ENCODE results near the gene OR51B5. TPM values are rescaled to one million over a fixed set of nuclear protein-coding genes. Genes with fewer than 3 reads are reported as not detected.
"Not testable (repeated sequence)": the region's sequence is repeated elsewhere in the genome, so short reads cannot be mapped to it uniquely, and the experiment has no call there.

OR51B5 gene
- total RNA-seq, 2 donors from 2014 or later: 0.93 to 1.8 TPM

GRCh38 chr11:5297721-5298323 lies 45.5 kb downstream of the OR51B5 start:
- no peaks in the 10 kb centered on the region for H3K36me3 Mint-ChIP-seq (ENCODE audit: low read depth)
- H3K27ac ChIP-seq (ENCODE audit: low read depth, low read length): no peak overlapping the region
- TF ChIP-seq CTCF (conservative IDR thresholded peaks at IDR 0.05): no peak
- no peaks in the 10 kb centered on the region for H3K4me1 ChIP-seq (ENCODE audit: control insufficient read depth, insufficient read depth, low read length)
- H3K36me3 ChIP-seq (ENCODE audit: control insufficient read depth, insufficient read depth, low read length): no peaks in the 10 kb centered on the region
- no peaks in the 10 kb centered on the region for H3K27me3 Mint-ChIP-seq (ENCODE audit: insufficient read depth)
- peaks cover 11% of the 10 kb centered on the region for H3K4me1 Mint-ChIP-seq
- no peak overlapping the region for H3K9ac ChIP-seq (ENCODE audit: extremely low read depth, low read length, poor library complexity, severe bottlenecking)
- 86 to 90% methylated on average over 2 to 3 of the region's 4 CpGs for WGBS, 2 experiments (ENCODE audit: insufficient coverage in 1 of 2, insufficient read length in 1 of 2)
- no peak overlapping the region for H3K4me3 ChIP-seq (ENCODE audit: low read length)
- H3K27ac Mint-ChIP-seq: no peak overlapping the region
- peaks cover 6% of the 10 kb centered on the region for H3K9me3 Mint-ChIP-seq
- H3K27me3 ChIP-seq (ENCODE audit: control insufficient read depth, insufficient read depth, low read length, poor library complexity, severe bottlenecking): no peaks in the 10 kb centered on the region
- DNase-seq: no peak
- no peak overlapping the region for H3K4me3 Mint-ChIP-seq
- peaks cover 7% of the 10 kb centered on the region for H3K9me3 ChIP-seq (ENCODE audit: control insufficient read depth, low read length)

- H3K4me1 ChIP-seq (ENCODE audit: control insufficient read depth, insufficient read depth, low read length); H3K4me1 Mint-ChIP-seq; H3K4me3 Mint-ChIP-seq; H3K9ac ChIP-seq (ENCODE audit: extremely low read depth, low read length, poor library complexity, severe bottlenecking); H3K36me3 Mint-ChIP-seq (ENCODE audit: low read depth); H3K27ac ChIP-seq (ENCODE audit: low read depth, low read length); H3K27me3 ChIP-seq (ENCODE audit: control insufficient read depth, insufficient read depth, low read length, poor library complexity, severe bottlenecking); H3K9me3 Mint-ChIP-seq; DNase-seq; H3K36me3 ChIP-seq (ENCODE audit: control insufficient read depth, insufficient read depth, low read length); H3K27me3 Mint-ChIP-seq (ENCODE audit: insufficient read depth); H3K4me3 ChIP-seq (ENCODE audit: low read length); H3K27ac Mint-ChIP-seq: not testable (repeated sequence)
- H3K9me3 ChIP-seq (ENCODE audit: control insufficient read depth, low read length): peaks cover 10% of the 10 kb centered on the region
- 96 to 97% methylated on average over 18 to 40 of the region's 41 CpGs for WGBS, 2 experiments (ENCODE audit: insufficient coverage in 1 of 2, insufficient read length in 1 of 2)
Observed at GRCh38 chr11:5294342-5294995, 48.9 kb downstream of the OR51B5 start.

GRCh38 chr11:5293028-5293427 lies 50.3 kb downstream of the OR51B5 start:
- no peaks in the 10 kb centered on the region for H3K36me3 Mint-ChIP-seq (ENCODE audit: low read depth)
- H3K9ac ChIP-seq (ENCODE audit: extremely low read depth, low read length, poor library complexity, severe bottlenecking): no peak overlapping the region
- H3K9me3 ChIP-seq (ENCODE audit: control insufficient read depth, low read length): peaks cover 10% of the 10 kb centered on the region
- 94 to 100% methylated on average over 6 to 8 of the region's 8 CpGs for WGBS, 2 experiments (ENCODE audit: insufficient coverage in 1 of 2, insufficient read length in 1 of 2)
- H3K9me3 Mint-ChIP-seq: peaks cover 6% of the 10 kb centered on the region
- peaks cover 17% of the 10 kb centered on the region for H3K4me1 Mint-ChIP-seq
- H3K27ac Mint-ChIP-seq: no peak overlapping the region
- H3K36me3 ChIP-seq (ENCODE audit: control insufficient read depth, insufficient read depth, low read length): no peaks in the 10 kb centered on the region
- DNase-seq: no peak
- H3K4me3 ChIP-seq (ENCODE audit: low read length): no peak overlapping the region
- no peaks in the 10 kb centered on the region for H3K4me1 ChIP-seq (ENCODE audit: control insufficient read depth, insufficient read depth, low read length)
- no peaks in the 10 kb centered on the region for H3K27me3 Mint-ChIP-seq (ENCODE audit: insufficient read depth)
- no peaks in the 10 kb centered on the region for H3K27me3 ChIP-seq (ENCODE audit: control insufficient read depth, insufficient read depth, low read length, poor library complexity, severe bottlenecking)
- no peak for TF ChIP-seq CTCF (conservative IDR thresholded peaks at IDR 0.05)
- no peak overlapping the region for H3K4me3 Mint-ChIP-seq
- H3K27ac ChIP-seq (ENCODE audit: low read depth, low read length): no peak overlapping the region

Other genes starting within 250 kb of the OR51B5 start
- under 1 TPM; 0.13 to 0.15 TPM for gene OR52A5, start 205.2 kb downstream of the OR51B5 start, total RNA-seq
- 10 to 100 TPM in 1 of 2 donors, 1 to 10 TPM in 1; 2.5 to 14.3 TPM for gene OR52A1, start 188.8 kb downstream of the OR51B5 start, total RNA-seq
- not detected for gene OR51V1, start 142.8 kb downstream of the OR51B5 start, total RNA-seq
- not detected for gene HBB, start 116.5 kb downstream of the OR51B5 start, total RNA-seq
- gene HBD, start 109.0 kb downstream of the OR51B5 start, total RNA-seq: not detected
- gene HBG1, start 93.7 kb downstream of the OR51B5 start, total RNA-seq: not detected
- under 1 TPM; 0.59 to 0.62 TPM for gene HBG2, start 88.7 kb downstream of the OR51B5 start, total RNA-seq
- 1 to 10 TPM in 1 of 2 donors, under 1 TPM in 1; 0.81 to 6.1 TPM for gene HBE1, start 73.6 kb downstream of the OR51B5 start, total RNA-seq
- not detected for gene OR51B4, start 41.6 kb downstream of the OR51B5 start, total RNA-seq
- gene OR51B2, start 19.2 kb downstream of the OR51B5 start, total RNA-seq: under 1 TPM in 1 of 2 donors, not detected in 1; 0.51 TPM
- gene OR51B6, start 8.0 kb upstream of the OR51B5 start, total RNA-seq: under 1 TPM in 1 of 2 donors, not detected in 1; 0.29 TPM
- gene OR51M1, start 40.3 kb upstream of the OR51B5 start, total RNA-seq: 1 to 10 TPM in 1 of 2 donors, under 1 TPM in 1; 0.55 to 1.1 TPM
- gene OR51Q1, start 78.6 kb upstream of the OR51B5 start, total RNA-seq: 1 to 10 TPM in 1 of 2 donors, under 1 TPM in 1; 0.24 to 1.6 TPM
- not detected for gene OR51I1, start 98.0 kb upstream of the OR51B5 start, total RNA-seq
- gene OR51I2, start 105.8 kb upstream of the OR51B5 start, total RNA-seq: not detected
- not detected for gene OR52D1, start 145.2 kb upstream of the OR51B5 start, total RNA-seq
- under 1 TPM in 1 of 2 donors, not detected in 1; 0.24 TPM for gene UBQLN3, start 166.4 kb upstream of the OR51B5 start, total RNA-seq
- gene UBQLNL, start 173.2 kb upstream of the OR51B5 start, total RNA-seq: under 1 TPM; 0.20 to 0.26 TPM
- not detected for gene OR52H1, start 205.0 kb upstream of the OR51B5 start, total RNA-seq
- gene OR52B6, start 237.4 kb upstream of the OR51B5 start, total RNA-seq: not detected